Body of pancreas (tissue), 4 donors: ENCODE results near the gene TMEM269. TPM values are rescaled to one million over a fixed set of nuclear protein-coding genes. Genes with fewer than 3 reads are reported as not detected.

Experiments
- ATAC-seq: fragments of 150-250 bp; one replicate; pipeline ENCODE4 v1.9.1; 2016
- DNase-seq, 4 donors: peaks; one replicate each; pipeline ENCODE4 v3.0.0-alpha.2; 2019
- H3K27ac ChIP-seq, 4 donors: fragments of 200-600 bp; sonication (generic); 1 replicate in 3 of 4; 2 replicates in 1 of 4; pipeline versions ENCODE4 v1.5.1 to v1.6.1; 2016 to 2019; ENCODE audit warnings: mild to moderate bottlenecking in 1 of 4, mixed read lengths in 1 of 4, moderate library complexity in 1 of 4
- H3K27me3 ChIP-seq, 2 donors: fragments of 200-600 bp; sonication (generic); one replicate each; pipeline ENCODE4 v1.6.0; 2016; ENCODE audit warnings: mild to moderate bottlenecking in 1 of 2
- H3K36me3 ChIP-seq, 2 donors: fragments of 200-600 bp; sonication (generic); replicated peaks in 1 of 2; 2 replicates each; pipeline ENCODE4 v1.5.1; 2016; ENCODE audit warnings: low read depth in 2 of 2; ENCODE audit not compliant: insufficient read depth in 1 of 2
- H3K4me1 ChIP-seq: fragments of 200-600 bp; sonication (generic); one replicate; pipeline ENCODE4 v1.6.0; 2016
- H3K4me3 ChIP-seq, 2 donors: fragments of 200-600 bp; sonication (generic); 1 replicate in 1 of 2; 2 replicates in 1 of 2; pipeline ENCODE4 v1.5.1; 2016 to 2019
- H3K9me3 ChIP-seq, 3 donors: fragments of 200-600 bp; sonication (generic); 1 replicate in 2 of 3; 2 replicates in 1 of 3; pipeline ENCODE4 v1.5.1; 2016
- CTCF ChIP-seq, 7 experiments: fragments of 450-650 bp in 4 of 7; fragments of 200-600 bp in 3 of 7; sonication (generic) in 3 of 7; IDR thresholded peaks; one replicate each; pipeline ENCODE4 v1.5.1; 2016 to 2019; ENCODE audit warnings: antibody characterized with exemption in 7 of 7
- POLR2A ChIP-seq, 3 donors: fragments of 450-650 bp; IDR thresholded peaks; one replicate each; pipeline ENCODE4 v1.6.1; 2016; ENCODE audit warnings: antibody characterized with exemption in 3 of 3, mild to moderate bottlenecking in 2 of 3
- WGBS, 2 donors: methylation state at CpG; one replicate each; pipeline ENCODE4 v1.1.5; 2017; 5-methylcytosine and 5-hydroxymethylcytosine counted together
- intact Hi-C: fragments of 100-400 bp; cut with DNase I; formaldehyde crosslinking; loops from one replicate; pipeline ENCODE4 v1.15.1; 2023
- total RNA-seq, 2 donors: library from RNA; depleted of rRNA; stranded (reverse); fragments of >200 nt; gene quantifications; one replicate each; pipeline ENCODE4 v1.1.0, GENCODE V29; 2016

Gene TMEM269
- total RNA-seq, 2 donors from 2014 or later: not detected

GRCh38 chr1:42786097-42786496 is 1.3 kb downstream of the TMEM269 start:
- intact Hi-C loops: no loop called here
- WGBS, 2 donors: 84 to 96% methylated on average over 5 of the region's 5 CpGs
- TF ChIP-seq POLR2A (IDR thresholded peaks at IDR 0.05) (no peak), CTCF (IDR thresholded peaks at IDR 0.05) (no peak)

DNA sequence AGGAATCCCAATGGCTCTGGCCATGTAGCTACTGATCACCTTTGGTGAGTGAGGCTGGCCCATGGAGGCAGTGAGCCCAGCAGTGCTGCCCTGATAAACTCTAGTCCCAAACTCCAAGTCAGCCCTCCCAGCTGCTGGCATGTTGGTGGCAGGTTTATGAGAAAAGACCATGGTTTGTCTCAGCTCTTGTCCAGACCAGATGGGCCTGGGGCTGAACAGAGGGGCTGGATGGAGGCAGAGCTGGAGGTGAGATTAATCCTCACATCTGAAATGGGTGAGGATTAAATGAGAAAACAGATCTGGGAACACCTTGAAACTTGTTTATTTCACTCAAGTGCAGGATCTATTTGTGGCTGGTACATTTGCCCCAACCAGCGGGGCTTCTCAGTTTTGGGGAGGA is 3.2 kb downstream of the TMEM269 start:
- H3K9me3 ChIP-seq: no peaks in the 10 kb centered on the region
- no peaks in the 10 kb centered on the region for H3K27me3 ChIP-seq
- peaks cover 9% of the 10 kb centered on the region for H3K4me1 ChIP-seq
- no peak for TF ChIP-seq CTCF (IDR thresholded peaks at IDR 0.05)
- TF ChIP-seq POLR2A (IDR thresholded peaks at IDR 0.05): no peak
- no peaks in the 10 kb centered on the region for H3K36me3 ChIP-seq
- intact Hi-C loops: no loop called here
- no peak overlapping the region for H3K4me3 ChIP-seq
- ATAC-seq (no peak), DNase-seq (no peak)
- WGBS, 2 donors: 100% methylated on average over 1 of the region's 1 CpG
- no peak overlapping the region for H3K27ac ChIP-seq

More at GRCh38 chr1:42786097-42786496, 1.3 kb downstream of the TMEM269 start:
- H3K4me1 ChIP-seq: peaks cover 9% of the 10 kb centered on the region
- no peak overlapping the region for H3K4me3 ChIP-seq
- H3K27ac ChIP-seq: no peak overlapping the region
- no peaks in the 10 kb centered on the region for H3K27me3 ChIP-seq
- no peaks in the 10 kb centered on the region for H3K9me3 ChIP-seq
- no peaks in the 10 kb centered on the region for H3K36me3 ChIP-seq
- DNase-seq (no peak), ATAC-seq (no peak)

DNA sequence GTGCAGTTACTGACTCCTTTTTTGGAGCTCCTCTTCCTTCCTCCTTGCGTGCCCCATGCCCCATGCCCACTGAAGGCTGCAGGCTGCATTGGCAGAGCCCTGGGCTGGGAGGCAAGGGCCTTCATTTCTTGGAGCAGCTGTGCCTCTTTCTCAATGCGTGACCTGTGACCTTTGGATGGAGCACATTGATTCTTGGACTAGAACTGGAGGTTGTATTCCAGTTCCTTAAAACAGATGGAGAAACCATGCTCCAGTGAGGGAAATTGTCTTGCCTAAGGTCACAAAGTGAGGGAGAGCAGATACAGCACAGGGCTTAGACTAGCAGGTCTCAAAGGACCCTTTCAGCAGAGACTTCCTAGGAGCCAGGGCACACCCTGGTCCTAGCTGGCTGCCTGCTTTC is 9.0 kb downstream of the TMEM269 start:
- H3K27me3 ChIP-seq: no peaks in the 10 kb centered on the region
- 86 to 94% methylated on average over 2 of the region's 2 CpGs for WGBS, 2 donors
- H3K9me3 ChIP-seq: no peaks in the 10 kb centered on the region
- no peaks in the 10 kb centered on the region for H3K4me1 ChIP-seq
- TF ChIP-seq POLR2A (IDR thresholded peaks at IDR 0.05) (no peak), CTCF (IDR thresholded peaks at IDR 0.05) (no peak)
- intact Hi-C loops: no loop called here
- DNase-seq (no peak), ATAC-seq (no peak)
- no peaks in the 10 kb centered on the region for H3K36me3 ChIP-seq
- H3K27ac ChIP-seq: no peak overlapping the region
- no peak overlapping the region for H3K4me3 ChIP-seq

- no peak for TF ChIP-seq POLR2A (IDR thresholded peaks at IDR 0.05)
- no peak for TF ChIP-seq CTCF (IDR thresholded peaks at IDR 0.05)
- Histone ChIP-seq H3K4me1 (no peaks in the 10 kb centered on the region), H3K36me3 (no peaks in the 10 kb centered on the region), H3K4me3 (no peak overlapping the region), H3K27me3 (no peaks in the 10 kb centered on the region), H3K27ac (no peak overlapping the region), H3K9me3 (no peaks in the 10 kb centered on the region)
- intact Hi-C loops: no loop called here
- ATAC-seq: peak; percentile 9
- no peak for DNase-seq
- WGBS, 2 donors: 50 to 54% methylated on average over 3 of the region's 3 CpGs
These were observed 12.6 kb downstream of the TMEM269 start for GRCh38 chr1:42797414-42797813.

DNA sequence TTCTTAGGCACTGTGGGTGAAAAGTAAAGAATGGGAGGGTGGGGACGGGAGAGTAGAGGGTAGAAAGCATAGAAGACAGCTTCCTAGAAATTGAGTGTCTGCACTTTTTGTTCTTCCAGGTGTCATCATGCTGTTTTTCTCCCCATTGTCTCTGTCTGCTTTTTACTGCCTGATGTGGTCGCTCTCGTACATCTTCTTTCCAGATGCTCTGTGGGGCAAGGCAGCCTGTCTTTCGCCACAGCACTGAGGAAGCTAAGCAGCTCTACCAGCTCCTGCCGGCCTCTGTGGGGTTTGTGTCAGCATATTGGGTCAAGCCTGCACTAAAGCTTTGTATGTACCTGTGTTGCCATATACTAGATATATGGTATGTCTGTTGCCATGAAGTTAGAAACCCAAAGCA is 13.2 kb downstream of the TMEM269 start:
- ATAC-seq (no peak), DNase-seq (no peak)
- WGBS, 2 donors: 91 to 93% methylated on average over 5 of the region's 5 CpGs
- H3K36me3 ChIP-seq: no peaks in the 10 kb centered on the region
- intact Hi-C loops: no loop called here
- no peaks in the 10 kb centered on the region for H3K27me3 ChIP-seq
- H3K4me1 ChIP-seq: no peaks in the 10 kb centered on the region
- H3K9me3 ChIP-seq: no peaks in the 10 kb centered on the region
- TF ChIP-seq CTCF (IDR thresholded peaks at IDR 0.05) (no peak), POLR2A (IDR thresholded peaks at IDR 0.05) (no peak)
- no peak overlapping the region for H3K4me3 ChIP-seq
- H3K27ac ChIP-seq: no peak overlapping the region
